Stromal cell of bone marrow (primary cell): ENCODE results near the gene WNT6.
A peak's percentile ranks its signal among the peaks of the same experiment; 100 is the strongest.

Source experiments
- DNase-seq: peaks from one replicate; pipeline ENCODE4 v3.0.0-alpha.2; 2012; ENCODE audit warnings: low read depth

WNT6 gene

DNA sequence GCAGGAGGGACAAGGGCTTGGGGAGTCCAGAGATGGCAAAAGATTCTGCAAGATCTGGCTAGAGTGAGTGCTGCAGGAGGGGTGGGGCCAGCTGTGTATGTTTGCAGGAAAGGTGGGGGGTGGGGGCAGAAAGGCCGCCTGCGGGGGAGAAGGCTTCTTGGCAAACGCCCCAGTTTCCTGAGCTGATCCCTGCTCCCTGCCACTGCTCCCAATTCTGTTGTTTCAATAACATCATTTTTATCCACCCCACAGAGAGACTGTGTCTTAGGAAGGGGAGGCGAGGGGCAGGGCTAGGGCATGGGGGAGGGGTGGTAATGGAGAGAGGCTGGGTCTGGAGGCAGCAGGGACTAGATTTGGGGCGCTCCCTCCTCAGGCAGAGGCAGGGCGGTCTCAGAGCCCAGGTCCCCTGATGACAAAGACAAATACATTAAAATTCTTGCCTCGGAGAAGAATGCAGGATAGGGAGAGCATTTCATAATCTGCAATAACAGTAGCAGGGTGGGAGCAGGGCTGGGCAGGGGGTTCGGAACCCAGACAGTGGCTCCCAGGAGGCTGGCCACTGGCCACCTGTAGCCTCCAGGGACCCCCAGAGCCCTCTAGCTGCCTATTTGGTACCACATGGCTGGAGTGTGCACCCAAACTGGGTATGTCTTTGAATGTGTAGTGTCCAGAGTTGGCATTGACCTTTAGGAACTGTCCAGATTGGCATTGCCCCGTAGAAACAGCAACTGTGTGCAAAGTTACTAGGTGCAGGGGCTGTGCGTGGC, 2.1 kb upstream of the WNT6 start:
- no peak for DNase-seq

DNA sequence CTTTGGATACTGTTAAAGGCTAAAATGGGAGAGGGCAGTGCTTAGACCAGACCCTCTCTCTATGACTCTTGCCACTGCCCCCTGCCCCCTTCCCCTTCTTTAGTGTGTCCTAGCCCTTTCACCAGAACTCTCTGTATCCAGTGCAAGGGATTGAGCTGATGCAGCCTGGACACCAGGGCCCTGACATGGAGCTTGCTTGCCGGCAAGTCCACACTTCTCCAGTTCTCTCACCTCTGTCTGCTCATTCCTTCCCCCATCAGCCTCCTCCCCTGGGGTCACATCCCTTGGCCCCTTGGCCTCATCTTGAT, 1.5 kb upstream of the WNT6 start:
- DNase-seq = no peak

DNA sequence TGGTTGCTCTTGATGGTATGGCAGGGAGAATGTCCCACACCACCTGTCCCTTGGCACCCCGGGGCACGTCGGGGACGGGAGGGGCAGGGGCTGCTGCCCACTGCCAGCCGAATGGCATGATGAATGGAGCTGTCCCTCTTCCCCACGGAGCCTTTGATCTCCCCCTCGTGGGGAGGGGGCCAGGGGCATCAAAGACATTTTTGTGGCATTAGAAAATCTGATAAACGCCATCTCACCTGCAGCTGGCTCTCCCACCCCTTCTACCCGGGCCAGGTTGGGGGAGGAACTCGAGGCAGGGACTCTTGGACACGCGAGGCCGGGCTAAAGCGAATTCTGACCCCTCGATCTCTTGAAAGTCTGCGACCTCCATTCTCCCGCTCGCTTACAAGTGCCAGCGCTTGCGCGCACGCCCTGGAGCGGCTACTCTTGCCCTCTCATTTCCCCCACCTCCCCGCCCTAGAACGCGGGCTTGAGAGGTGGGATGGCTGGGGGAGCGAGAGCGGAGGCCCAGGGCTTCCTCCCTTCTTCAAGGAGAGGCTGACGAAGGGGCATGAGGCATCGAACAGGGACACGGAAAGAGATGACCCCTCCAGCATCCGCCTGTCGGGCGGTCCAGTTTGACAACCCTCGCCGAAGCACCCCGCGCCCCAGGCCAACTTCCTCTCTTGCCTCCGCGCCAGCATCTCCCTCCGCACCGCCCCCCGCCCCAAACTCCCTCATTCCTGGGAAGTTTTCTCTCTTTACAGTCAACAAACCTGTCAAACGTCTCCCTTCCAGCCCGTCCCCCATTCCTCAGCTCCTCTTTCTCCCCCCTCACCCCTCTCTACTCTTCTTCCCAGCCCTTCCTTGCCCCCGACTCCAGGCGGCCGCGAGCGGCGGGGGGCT, 692 bp upstream of the WNT6 start:
- no peak for DNase-seq

GRCh38 chr2:218859988-218860831, 605 bp downstream of the WNT6 start:
- no peak for DNase-seq

GRCh38 chr2:218860950-218861381, 1.4 kb downstream of the WNT6 start:
- no peak for DNase-seq

GRCh38 chr2:218861645-218862318, 2.2 kb downstream of the WNT6 start:
- no peak for DNase-seq

DNA sequence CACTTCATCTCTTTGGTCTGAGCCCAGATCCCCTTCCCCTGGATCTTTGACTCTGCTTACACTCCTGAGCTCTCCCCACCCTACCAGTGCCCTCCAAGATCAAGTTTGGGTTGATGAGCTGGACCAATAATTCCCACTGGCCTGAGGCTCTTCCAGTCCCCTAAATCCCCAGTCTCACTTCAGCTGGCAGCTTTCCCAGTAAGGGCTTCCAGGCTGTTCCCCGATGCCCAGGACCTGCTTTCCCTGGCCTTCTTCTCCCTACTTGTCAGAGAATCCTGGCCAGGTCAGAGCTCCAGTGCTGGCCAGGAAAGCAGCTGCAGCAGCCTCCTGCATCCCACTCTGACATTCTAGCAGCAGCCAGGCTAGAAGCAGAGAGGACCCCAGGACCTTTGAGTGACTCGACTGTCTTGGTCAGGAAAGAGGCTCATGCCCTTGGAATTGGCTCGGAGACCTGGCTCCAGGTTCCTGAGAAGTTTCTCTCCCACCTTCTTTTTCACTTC, 3.5 kb downstream of the WNT6 start:
- no peak for DNase-seq

DNA sequence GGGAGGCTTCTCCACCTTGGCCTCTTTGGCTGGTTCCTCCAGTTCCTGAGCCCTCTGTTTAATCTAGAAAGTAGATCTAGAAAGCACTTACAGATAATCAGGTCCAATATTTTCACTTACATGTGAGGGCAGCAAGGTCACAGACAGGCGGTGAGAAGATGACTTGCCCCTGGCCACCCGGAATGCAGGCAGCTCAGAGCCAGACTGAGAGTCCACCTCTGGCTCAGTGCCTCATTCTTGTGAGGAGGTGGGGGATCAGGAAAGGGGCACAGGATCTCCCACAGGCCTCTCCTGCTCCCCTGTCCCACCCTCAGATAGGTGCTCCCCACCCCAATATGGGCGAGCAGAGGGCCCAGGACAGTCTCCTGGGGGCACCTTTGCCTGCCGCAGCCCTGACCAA, 5.8 kb downstream of the WNT6 start:
- DNase-seq = no peak

- DNase-seq = no peak
Measured at GRCh38 chr2:218865999-218866398, 6.4 kb downstream of the WNT6 start.

GRCh38 chr2:218867900-218868299, 8.3 kb downstream of the WNT6 start:
- DNase-seq = no peak

GRCh38 chr2:218869064-218869463, 9.5 kb downstream of the WNT6 start:
- DNase-seq = no peak

DNA sequence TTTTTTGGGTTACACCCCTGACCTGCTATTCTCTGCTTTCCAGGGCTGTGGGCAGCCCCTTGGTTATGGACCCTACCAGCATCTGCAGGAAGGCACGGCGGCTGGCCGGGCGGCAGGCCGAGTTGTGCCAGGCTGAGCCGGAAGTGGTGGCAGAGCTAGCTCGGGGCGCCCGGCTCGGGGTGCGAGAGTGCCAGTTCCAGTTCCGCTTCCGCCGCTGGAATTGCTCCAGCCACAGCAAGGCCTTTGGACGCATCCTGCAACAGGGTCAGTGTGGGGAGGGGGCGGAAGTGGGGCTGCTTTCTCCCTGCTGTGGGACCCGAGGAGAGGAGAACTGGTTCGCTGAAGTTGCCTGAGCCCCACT, 11.4 kb downstream of the WNT6 start:
- DNase-seq = no peak

DNA sequence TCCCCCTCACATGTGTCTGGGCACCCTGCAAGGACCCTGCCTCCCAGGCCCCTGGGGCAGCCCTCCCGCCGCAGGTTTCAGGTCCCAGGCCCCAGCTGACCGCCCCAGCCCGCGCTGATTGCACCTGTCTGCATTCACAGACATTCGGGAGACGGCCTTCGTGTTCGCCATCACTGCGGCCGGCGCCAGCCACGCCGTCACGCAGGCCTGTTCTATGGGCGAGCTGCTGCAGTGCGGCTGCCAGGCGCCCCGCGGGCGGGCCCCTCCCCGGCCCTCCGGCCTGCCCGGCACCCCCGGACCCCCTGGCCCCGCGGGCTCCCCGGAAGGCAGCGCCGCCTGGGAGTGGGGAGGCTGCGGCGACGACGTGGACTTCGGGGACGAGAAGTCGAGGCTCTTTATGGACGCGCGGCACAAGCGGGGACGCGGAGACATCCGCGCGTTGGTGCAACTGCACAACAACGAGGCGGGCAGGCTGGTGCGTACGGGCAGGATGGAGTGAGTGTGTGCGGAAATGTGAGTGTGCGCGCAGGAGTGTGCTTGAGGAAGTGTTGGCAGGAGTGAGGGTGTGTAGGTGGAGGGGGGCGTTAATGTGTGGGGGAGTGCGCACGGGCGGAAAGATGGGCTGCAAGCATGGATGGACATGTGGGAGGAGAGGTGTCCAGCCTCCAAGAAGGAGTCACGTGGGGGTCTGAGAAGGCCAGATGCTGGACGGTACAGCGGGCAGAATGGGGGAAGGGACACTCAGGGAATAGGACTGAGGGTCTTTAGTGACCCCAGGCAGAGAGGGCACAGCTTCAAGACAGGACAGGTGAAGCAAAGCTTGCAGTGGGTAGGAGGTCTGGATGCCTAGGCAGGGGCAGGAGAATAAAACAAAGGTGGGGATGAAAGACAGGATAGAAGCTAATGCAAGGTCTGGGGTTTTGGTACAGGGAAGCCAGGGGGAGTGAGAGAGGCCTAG, 12.0 kb downstream of the WNT6 start:
- no peak for DNase-seq

GRCh38 chr2:218872645-218873358, 13.2 kb downstream of the WNT6 start:
- no peak for DNase-seq

- no peak for DNase-seq
Measured at GRCh38 chr2:218873359-218874194, 14.0 kb downstream of the WNT6 start.

- no peak for DNase-seq
Measured at GRCh38 chr2:218875692-218876246, 16.2 kb downstream of the WNT6 start.

DNA sequence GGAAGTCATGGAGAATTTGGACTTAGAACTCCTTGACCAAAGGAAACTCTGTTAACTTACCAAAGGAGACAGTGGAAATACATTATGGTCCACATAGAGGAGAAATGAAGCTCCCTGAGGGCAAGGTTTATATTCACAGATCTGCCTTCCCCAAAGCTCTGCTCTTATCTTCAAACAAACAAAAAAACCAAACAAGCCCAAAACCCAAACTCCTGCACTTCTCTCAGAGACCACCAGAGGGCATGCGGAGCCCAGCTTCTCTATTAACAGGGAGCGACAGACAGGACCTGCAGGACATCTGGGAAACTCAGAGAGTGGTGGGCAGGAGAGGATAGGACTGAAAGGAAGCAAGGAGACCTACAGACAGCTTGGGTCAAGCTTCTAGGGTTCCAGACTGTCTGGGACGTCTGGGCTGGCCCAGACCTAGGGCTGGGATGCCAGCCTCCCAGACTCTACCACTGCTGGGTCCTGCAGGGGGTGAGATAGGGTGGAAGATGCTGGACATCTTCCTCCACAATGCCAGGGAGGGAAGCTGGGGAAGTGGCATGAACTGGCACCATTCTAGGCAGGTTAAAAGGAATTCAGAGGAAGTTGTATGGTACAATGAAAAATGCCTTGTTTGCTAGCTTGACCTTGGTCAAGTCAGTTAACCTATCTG, 17.1 kb downstream of the WNT6 start:
- DNase-seq = peak; percentile 28

GRCh38 chr2:218877331-218877730, 17.7 kb downstream of the WNT6 start:
- no peak for DNase-seq
